NCI-H2081 treated with DMSO at 0.1 percent for 48 hours (cell line): ENCODE measurements around the gene GPN3.
A peak's percentile ranks its signal among the peaks of the same experiment; 100 is the strongest.
"Not testable (repeated sequence)": the region's sequence is repeated elsewhere in the genome, so short reads cannot be mapped to it uniquely, and the experiment has no call there.

Experiments used
- DNase-seq: peaks from one replicate; lab custom pipeline; 2025; lab: John Stamatoyannopoulos, UW

GPN3 gene

GRCh38 chr12:110444455-110444854 lies 23.6 kb downstream of the GPN3 start:
- no peak for DNase-seq

DNA sequence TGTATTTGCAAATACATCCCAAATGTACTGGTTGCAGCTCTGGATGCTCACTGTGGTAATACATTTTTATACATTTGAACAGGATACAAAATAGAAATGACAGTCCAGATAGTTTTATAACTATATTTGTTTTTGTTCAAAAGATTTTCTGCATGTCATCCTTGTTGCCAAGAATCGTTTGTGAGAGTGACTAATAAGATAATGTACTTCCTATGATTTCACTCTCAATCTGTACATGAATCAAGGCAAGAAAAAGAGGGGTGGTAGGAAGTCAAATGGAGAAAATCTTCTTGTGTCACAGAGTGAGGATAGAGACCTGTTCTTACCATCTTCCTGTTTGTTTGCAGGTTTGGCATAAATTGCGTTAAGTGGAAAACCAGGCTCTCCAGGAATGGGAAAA lies 31.8 kb downstream of the GPN3 start:
- no peak for DNase-seq

- no peak for DNase-seq
Measured at GRCh38 chr12:110431957-110432587, 36.0 kb downstream of the GPN3 start.

DNA sequence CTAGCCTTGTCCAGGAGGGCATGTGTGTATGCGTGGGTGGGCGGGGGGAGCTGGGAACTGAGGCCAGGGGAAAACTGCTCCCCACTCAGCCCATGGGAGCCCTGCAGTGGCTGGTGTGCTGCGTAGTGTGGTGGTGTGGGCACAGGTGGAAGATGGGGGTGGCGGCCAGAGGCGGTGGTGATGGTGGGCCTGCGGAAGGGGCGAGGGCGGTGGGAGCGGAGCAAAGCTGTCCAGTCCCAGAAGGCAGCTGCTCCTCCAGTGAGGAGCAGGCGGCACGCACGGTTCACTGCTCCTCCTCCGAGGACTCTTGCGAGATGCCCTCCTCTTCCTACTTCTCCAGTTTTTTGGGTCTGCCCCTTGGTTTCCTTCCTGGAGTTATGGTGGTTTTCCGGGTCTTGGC lies 38.4 kb downstream of the GPN3 start:
- DNase-seq = not testable (repeated sequence)

- no peak for DNase-seq
Measured at GRCh38 chr12:110426406-110426805, 41.7 kb downstream of the GPN3 start.

GRCh38 chr12:110424237-110424636 lies 43.8 kb downstream of the GPN3 start:
- no peak for DNase-seq

GRCh38 chr12:110421701-110422100 lies 46.4 kb downstream of the GPN3 start:
- DNase-seq = no peak

DNA sequence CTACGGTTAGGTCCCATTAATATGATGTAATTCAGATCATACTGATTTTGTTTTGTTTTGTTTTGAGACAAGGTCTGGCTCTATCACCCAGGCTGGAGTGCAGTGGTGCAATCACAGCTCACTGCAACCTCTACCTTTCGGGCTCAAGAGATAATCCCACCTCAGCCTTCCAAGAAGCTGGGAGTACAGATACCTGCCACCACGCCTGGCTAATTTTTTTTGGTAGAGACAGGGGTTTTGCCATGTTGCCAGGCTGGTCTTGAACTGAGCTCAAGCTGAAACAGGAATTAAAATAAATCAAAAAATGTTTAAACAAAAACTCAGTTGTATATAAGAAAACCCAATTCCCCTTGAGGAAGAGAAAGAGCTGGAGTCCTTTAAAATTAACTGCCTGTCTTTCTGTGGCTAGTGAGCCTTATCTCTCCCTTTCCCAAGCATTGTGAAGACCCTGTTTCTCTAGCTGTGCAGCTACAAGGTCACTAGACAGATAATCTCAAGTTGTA lies 46.8 kb downstream of the GPN3 start:
- DNase-seq = no peak

DNA sequence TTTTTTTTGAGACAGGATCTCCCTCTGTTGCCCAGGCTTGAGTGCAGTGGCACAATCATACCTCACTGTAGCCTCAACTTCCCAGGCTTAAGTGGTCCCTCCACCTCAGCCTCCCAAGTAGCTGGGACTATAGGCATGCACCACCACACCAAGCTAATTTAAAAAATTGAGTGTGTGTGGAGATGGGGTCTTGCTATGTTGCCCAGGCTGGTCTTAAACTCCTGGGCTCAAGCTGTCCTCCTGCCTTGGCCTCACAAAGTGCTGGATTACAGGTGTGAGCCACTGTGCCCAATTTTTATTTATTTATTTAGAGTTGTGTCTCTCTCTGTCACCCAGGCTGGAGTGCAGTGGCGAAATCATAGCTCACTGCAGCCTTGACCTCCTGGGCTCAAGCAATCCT lies 47.4 kb downstream of the GPN3 start:
- DNase-seq = not testable (repeated sequence)

DNA sequence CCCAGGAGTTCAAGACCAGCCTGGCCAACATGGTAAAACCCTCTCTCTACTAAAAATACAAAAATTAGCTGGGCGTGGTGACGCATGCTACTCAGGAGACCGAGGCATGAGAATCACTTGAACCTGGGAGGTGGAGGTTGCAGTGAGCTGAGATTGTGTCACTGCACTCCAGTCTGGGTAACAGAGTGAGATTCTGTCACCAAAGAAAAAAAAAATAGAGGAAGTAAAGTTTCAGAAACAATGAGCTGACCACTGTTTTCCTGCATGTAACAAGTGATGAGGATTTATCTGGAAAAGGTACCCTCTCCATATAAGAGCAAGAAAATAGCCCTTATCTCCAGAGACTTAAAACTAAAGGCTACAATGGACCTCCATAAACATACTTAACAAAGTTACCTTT lies 50.9 kb downstream of the GPN3 start:
- not testable (repeated sequence) for DNase-seq

GRCh38 chr12:110410086-110410485 lies 58.0 kb downstream of the GPN3 start:
- DNase-seq = not testable (repeated sequence)

GRCh38 chr12:110405126-110405662 lies 62.9 kb downstream of the GPN3 start:
- not testable (repeated sequence) for DNase-seq

- peak; percentile 39 for DNase-seq
Measured at GRCh38 chr12:110403976-110404682, 63.9 kb downstream of the GPN3 start.

DNA sequence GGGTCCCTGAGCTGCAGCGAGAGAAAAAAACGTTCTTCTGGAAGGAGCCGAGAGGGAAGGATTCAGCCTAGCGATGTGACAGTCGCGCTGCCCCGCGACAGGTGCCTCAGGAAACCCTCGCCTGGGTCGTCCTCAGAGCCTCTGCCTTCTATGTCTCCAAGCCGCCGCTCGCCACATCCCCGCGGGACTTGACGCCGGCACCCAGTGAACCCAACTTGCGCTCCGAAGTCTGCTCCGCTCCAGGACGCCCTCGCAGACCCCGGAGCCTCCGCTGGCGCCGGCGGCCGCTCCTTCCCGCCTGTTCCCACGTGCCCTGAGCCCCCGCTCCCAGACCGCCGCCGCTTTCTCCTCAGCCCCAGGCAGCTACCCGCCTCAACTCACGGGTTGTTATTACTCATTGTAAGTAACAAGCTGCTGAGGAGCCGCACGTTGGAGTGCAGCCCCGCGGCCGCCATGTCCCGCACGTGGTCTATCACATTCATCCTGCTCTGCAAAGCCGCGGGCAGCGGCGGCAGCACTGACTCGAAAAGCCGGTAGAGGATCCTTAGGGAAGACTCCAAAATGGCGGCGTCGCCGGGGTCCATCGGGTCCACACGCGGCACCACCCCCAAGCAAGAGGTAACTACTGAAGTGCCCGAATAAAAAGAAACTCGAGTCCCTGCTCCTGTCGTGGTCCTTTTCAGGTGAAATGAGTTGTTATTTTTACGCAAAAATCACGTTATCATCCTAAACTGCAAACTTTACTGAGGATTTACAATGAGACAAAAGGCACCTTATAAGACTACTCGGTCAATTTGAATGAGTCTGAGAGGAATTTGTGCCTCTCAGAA lies 64.7 kb downstream of the GPN3 start, which contains the start of gene ANAPC7:
TSS of gene ANAPC7 (minus strand) at position 563 of the 830 bp plus-strand sequence. CDS start at position 482, 81 bp downstream.
- peak; percentile 70 for DNase-seq
